WTC11 (cell line): Measurements from ENCODE around the gene LRP1. TPM values are rescaled to one million over a fixed set of nuclear protein-coding genes. Genes with fewer than 3 reads are reported as not detected.

Experiments used
- ATAC-seq: fragments of 200-7000 bp; cut with Tn5 transposase; 2 replicates; pipeline ENCODE4 v1.10.0; 2021; ENCODE audit warnings: mild to moderate bottlenecking, moderate library complexity
- CTCF ChIA-PET: fragments of 300-600 bp; sonication (Branson Sonifier 250); formaldehyde crosslinking; loops from one replicate; lab custom pipeline; 2021; ENCODE audit warnings: antibody characterized with exemption; lab: Charles Lee
- POLR2A ChIA-PET: fragments of 350-600 bp; sonication (Branson Sonifier 250); formaldehyde crosslinking; loops from one replicate; lab custom pipeline; 2021; ENCODE audit warnings: antibody characterized with exemption; lab: Charles Lee
- DNase-seq: peaks from one replicate; pipeline ENCODE4 v3.0.0; 2021; ENCODE audit warnings: low spot score
- H3K27ac Mint-ChIP-seq: 2 replicates; pipeline ENCODE4 v1.8.0; 2021; ENCODE audit warnings: mixed read lengths
- H3K27me3 Mint-ChIP-seq: 2 replicates; pipeline ENCODE4 v1.8.0; 2021; ENCODE audit warnings: low read depth, mild to moderate bottlenecking, moderate library complexity, mixed read lengths
- H3K36me3 Mint-ChIP-seq: 2 replicates; pipeline ENCODE4 v1.8.0; 2021; ENCODE audit warnings: mixed read lengths
- H3K4me1 Mint-ChIP-seq: 2 replicates; pipeline ENCODE4 v1.8.0; 2022; ENCODE audit warnings: mixed read lengths
- H3K4me3 Mint-ChIP-seq: 2 replicates; pipeline ENCODE4 v1.8.0; 2021; ENCODE audit warnings: mild to moderate bottlenecking, moderate library complexity, mixed read lengths
- H3K9me3 Mint-ChIP-seq: 2 replicates; pipeline ENCODE4 v1.8.0; 2021; ENCODE audit warnings: mixed read lengths
- CDX4 ChIP-seq: fragments of 250-450 bp; sonication (Bioruptor Pico); IDR thresholded peaks from 2 replicates; pipeline ENCODE4 v1.9.0; 2021; ENCODE audit warnings: moderate library complexity, mild to moderate bottlenecking, inconsistent platforms, borderline replicate concordance
- CREM ChIP-seq: sonication (generic); formaldehyde crosslinking; IDR thresholded peaks from 2 replicates; pipeline ENCODE4 v1.8.1; 2022; ENCODE audit warnings: mild to moderate bottlenecking, missing genetic modification reagents, moderate library complexity
- ELF4 ChIP-seq: sonication (generic); formaldehyde crosslinking; IDR thresholded peaks from 2 replicates; pipeline ENCODE4 v1.8.1; 2022; ENCODE audit warnings: low read depth, mild to moderate bottlenecking, moderate library complexity, missing genetic modification reagents
- FOXP4 ChIP-seq: sonication (generic); formaldehyde crosslinking; IDR thresholded peaks from 2 replicates; pipeline ENCODE4 v1.8.0; 2022; ENCODE audit warnings: mild to moderate bottlenecking, missing genetic modification reagents
- HMGA2 ChIP-seq: fragments of 250-450 bp; sonication (Bioruptor Pico); IDR thresholded peaks from 2 replicates; pipeline ENCODE4 v1.4.0; 2021; ENCODE audit warnings: mild to moderate bottlenecking, moderate library complexity
- IRF2 ChIP-seq: sonication (generic); formaldehyde crosslinking; IDR thresholded peaks from 2 replicates; pipeline ENCODE4 v1.8.0; 2022; ENCODE audit warnings: low read depth, missing genetic modification reagents, borderline replicate concordance
- JAZF1 ChIP-seq: fragments of 250-450 bp; sonication (Bioruptor Pico); IDR thresholded peaks from 2 replicates; pipeline ENCODE4 v1.9.0; 2021; ENCODE audit warnings: moderate library complexity, mild to moderate bottlenecking, inconsistent platforms
- SMAD3 ChIP-seq: sonication (generic); formaldehyde crosslinking; IDR thresholded peaks from 2 replicates; pipeline ENCODE4 v1.8.0; 2022; ENCODE audit warnings: missing genetic modification reagents, mild to moderate bottlenecking, borderline replicate concordance
- SOX15 ChIP-seq: fragments of 250-450 bp; sonication (Bioruptor Pico); IDR thresholded peaks from 2 replicates; pipeline ENCODE4 v1.9.0; 2021; ENCODE audit warnings: mild to moderate bottlenecking
- ZMAT4 ChIP-seq: fragments of 250-450 bp; sonication (Bioruptor Pico); IDR thresholded peaks from 2 replicates; pipeline ENCODE4 v1.9.0; 2021; ENCODE audit warnings: mild to moderate bottlenecking
- ZNF121 ChIP-seq: sonication (generic); formaldehyde crosslinking; IDR thresholded peaks from 2 replicates; pipeline ENCODE4 v1.8.0; 2023; ENCODE audit warnings: missing genetic modification reagents
- ZNF532 ChIP-seq: fragments of 250-450 bp; sonication (Bioruptor Pico); IDR thresholded peaks from 2 replicates; pipeline ENCODE4 v1.9.0; 2021; ENCODE audit warnings: mild to moderate bottlenecking, borderline replicate concordance
- ZNF671 ChIP-seq: fragments of 250-450 bp; sonication (Bioruptor Pico); IDR thresholded peaks from 2 replicates; pipeline ENCODE4 v1.8.0; 2021; ENCODE audit warnings: mild to moderate bottlenecking
- total RNA-seq: library from RNA; stranded (reverse); gene quantifications from 3 replicates; pipeline ENCODE4 v1.2.3, GENCODE V29; 2021
- TF ChIP-seq, protein P1 (sequence below): sonication (generic); formaldehyde crosslinking; IDR thresholded peaks from 2 replicates; pipeline ENCODE4 v1.8.1; 2023; ENCODE audit warnings: mild to moderate bottlenecking, missing genetic modification reagents
- TF ChIP-seq, protein P2 (sequence below): sonication (generic); formaldehyde crosslinking; conservative IDR thresholded peaks from 2 replicates; pipeline ENCODE4 v1.8.1; 2023; ENCODE audit warnings: mild to moderate bottlenecking, low read depth, missing genetic modification reagents, moderate library complexity
- TF ChIP-seq, protein P3 (sequence below): sonication (generic); formaldehyde crosslinking; IDR thresholded peaks from 2 replicates; pipeline ENCODE4 v1.8.1; 2023; ENCODE audit warnings: mild to moderate bottlenecking, missing genetic modification reagents, moderate library complexity

Gene LRP1
- total RNA-seq, 1 experiment from 2014 or later = 120 TPM

DNA sequence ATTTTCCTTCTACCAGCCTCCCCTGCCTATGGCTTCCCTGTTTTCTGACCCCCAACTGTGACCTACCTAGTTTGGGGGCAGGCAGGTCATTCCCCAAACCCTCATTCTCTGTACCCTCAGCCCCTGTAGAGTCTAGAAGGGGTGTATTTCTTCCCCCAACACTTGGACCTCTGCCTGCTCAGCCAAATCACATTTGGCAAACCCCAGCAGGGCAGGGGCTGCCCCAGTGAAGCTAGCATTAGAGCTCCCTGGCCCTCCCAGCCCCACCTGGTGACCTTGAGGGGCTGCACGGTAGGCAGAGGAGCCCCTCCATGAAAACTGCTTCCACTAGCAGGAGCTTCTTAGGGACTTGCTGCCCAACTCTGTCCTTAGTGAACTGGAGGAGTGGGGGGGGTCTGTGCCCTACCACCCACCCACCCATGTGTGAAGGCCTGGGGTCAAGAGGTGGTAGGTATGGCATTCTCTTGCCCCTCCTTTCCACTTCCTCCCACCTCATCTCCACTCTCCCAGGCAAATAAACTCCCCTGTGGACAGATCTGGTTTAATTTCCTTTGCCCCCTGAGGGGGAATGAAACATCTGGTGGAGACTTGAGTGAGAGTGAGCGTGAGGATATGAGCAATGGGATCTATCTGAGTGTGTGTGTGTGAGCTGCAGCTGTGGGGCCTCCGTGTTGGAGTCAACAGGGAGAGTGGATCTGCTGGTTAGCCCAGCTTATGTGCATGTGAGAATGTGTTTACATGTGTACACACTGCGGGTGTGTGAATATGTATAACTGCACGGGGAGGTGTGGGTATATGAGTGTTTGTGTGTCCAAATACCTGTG lies 90.0 kb downstream of the LRP1 start:
- TF ChIP-seq FOXP4 (CRISPR knock-in tag) (no peak), JAZF1 (CRISPR knock-in tag) (no peak), SOX15 (no peak), ZMAT4 (CRISPR knock-in tag) (no peak), HMGA2 (CRISPR knock-in tag) (no peak), ELF4 (CRISPR knock-in tag) (no peak), ZNF532 (CRISPR knock-in tag) (no peak), CREM (CRISPR knock-in tag) (no peak), CDX4 (CRISPR knock-in tag) (no peak), ZNF671 (CRISPR knock-in tag) (no peak), IRF2 (CRISPR knock-in tag) (no peak)
- TF ChIP-seq, protein P1, sequence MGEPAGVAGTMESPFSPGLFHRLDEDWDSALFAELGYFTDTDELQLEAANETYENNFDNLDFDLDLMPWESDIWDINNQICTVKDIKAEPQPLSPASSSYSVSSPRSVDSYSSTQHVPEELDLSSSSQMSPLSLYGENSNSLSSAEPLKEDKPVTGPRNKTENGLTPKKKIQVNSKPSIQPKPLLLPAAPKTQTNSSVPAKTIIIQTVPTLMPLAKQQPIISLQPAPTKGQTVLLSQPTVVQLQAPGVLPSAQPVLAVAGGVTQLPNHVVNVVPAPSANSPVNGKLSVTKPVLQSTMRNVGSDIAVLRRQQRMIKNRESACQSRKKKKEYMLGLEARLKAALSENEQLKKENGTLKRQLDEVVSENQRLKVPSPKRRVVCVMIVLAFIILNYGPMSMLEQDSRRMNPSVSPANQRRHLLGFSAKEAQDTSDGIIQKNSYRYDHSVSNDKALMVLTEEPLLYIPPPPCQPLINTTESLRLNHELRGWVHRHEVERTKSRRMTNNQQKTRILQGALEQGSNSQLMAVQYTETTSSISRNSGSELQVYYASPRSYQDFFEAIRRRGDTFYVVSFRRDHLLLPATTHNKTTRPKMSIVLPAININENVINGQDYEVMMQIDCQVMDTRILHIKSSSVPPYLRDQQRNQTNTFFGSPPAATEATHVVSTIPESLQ (CRISPR knock-in tag) = no peak
- no peak for DNase-seq
- H3K36me3 Mint-ChIP-seq = no peaks in the 10 kb centered on the region
- H3K27ac Mint-ChIP-seq = no peak overlapping the region
- ChIA-PET POLR2A (interaction anchor here (1.0 to 2.2 kb wide), 2 partner anchors 12 to 25 kb away, joined by 5 read pairs; partner anchors contain the start of gene SHMT2), CTCF (interaction anchor here (0.6 to 8.5 kb wide), 7 partner anchors 7 to 90 kb away, joined by 3 to 415 read pairs (median 6); partner anchors contain the start of genes LRP1 and SHMT2)
- no peak for ATAC-seq
- H3K4me3 Mint-ChIP-seq = peak overlapping the region; percentile 78
- H3K27me3 Mint-ChIP-seq = peaks cover 92% of the 10 kb centered on the region
- peaks cover 63% of the 10 kb centered on the region for H3K4me1 Mint-ChIP-seq
- no peaks in the 10 kb centered on the region for H3K9me3 Mint-ChIP-seq

DNA sequence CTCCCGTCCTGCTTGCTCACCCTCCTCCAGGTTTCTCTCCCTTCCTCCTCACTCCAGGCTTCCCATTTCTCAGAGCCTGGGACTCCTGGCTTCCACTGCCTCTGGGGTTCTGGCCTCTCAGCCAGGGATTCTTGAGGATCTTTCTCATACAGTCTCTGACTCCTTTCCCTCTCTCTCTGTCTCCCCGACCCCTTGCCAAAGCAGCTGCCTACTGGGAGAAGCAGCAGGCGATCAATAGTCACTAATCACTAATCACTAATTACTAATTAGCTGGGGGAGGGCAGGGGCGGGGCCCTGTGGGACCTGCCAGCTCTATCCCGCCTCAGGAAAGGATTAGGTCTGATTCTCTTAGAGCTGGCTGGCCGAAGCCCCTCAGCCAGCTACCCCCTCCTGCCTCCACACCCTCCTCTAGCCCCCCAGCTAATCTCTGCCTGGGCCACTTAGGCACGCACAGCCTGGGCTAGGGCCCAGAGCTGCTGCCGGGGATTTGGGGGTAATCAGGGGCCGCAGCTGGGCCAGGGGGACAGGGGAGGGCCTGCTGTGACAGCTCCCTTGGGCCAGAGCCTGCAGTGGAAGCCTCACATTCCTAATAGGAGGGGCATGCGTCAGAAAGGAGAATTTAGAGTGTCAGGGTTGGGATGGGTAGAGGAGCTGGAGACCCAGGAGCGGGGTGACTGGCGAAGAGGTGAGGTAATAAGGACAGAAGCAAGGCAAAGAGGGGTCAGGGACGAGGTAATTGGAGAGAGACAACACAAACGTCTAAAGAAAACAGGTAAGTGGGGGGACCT lies 91.1 kb downstream of the LRP1 start:
- ChIA-PET POLR2A (interaction anchor here (0.9 to 1.3 kb wide), 2 partner anchors 10 to 11 kb away, joined by 3 to 5 read pairs; partner anchors contain the start of gene SHMT2), CTCF (interaction anchor here (0.7 to 1.8 kb wide), 9 partner anchors 10 to 218 kb away, joined by 3 to 22 read pairs (median 4); partner anchors contain the start of gene SHMT2)
- DNase-seq (no peak), ATAC-seq (no peak)
- Mint-ChIP-seq H3K27me3 (peaks cover 92% of the 10 kb centered on the region), H3K4me1 (peaks cover 57% of the 10 kb centered on the region), H3K4me3 (peak overlapping the region; percentile 62), H3K36me3 (no peaks in the 10 kb centered on the region), H3K27ac (no peak overlapping the region), H3K9me3 (no peaks in the 10 kb centered on the region)
- TF ChIP-seq FOXP4 (CRISPR knock-in tag) (no peak), SMAD3 (CRISPR knock-in tag) (no peak), ZNF121 (CRISPR knock-in tag) (no peak)
- TF ChIP-seq, protein P2, sequence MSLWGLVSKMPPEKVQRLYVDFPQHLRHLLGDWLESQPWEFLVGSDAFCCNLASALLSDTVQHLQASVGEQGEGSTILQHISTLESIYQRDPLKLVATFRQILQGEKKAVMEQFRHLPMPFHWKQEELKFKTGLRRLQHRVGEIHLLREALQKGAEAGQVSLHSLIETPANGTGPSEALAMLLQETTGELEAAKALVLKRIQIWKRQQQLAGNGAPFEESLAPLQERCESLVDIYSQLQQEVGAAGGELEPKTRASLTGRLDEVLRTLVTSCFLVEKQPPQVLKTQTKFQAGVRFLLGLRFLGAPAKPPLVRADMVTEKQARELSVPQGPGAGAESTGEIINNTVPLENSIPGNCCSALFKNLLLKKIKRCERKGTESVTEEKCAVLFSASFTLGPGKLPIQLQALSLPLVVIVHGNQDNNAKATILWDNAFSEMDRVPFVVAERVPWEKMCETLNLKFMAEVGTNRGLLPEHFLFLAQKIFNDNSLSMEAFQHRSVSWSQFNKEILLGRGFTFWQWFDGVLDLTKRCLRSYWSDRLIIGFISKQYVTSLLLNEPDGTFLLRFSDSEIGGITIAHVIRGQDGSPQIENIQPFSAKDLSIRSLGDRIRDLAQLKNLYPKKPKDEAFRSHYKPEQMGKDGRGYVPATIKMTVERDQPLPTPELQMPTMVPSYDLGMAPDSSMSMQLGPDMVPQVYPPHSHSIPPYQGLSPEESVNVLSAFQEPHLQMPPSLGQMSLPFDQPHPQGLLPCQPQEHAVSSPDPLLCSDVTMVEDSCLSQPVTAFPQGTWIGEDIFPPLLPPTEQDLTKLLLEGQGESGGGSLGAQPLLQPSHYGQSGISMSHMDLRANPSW (CRISPR knock-in tag) = no peak
- TF ChIP-seq, protein P3, sequence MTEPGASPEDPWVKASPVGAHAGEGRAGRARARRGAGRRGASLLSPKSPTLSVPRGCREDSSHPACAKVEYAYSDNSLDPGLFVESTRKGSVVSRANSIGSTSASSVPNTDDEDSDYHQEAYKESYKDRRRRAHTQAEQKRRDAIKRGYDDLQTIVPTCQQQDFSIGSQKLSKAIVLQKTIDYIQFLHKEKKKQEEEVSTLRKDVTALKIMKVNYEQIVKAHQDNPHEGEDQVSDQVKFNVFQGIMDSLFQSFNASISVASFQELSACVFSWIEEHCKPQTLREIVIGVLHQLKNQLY (CRISPR knock-in tag) = no peak
